Stimulated activated CD4-positive, alpha-beta T cell treated with anti-CD3 and anti-CD28 coated beads, Interleukin-1b, Interleukin-23, amount 100 ng/mL, for 24 hours (primary cell): Measurements from ENCODE around the gene ZNF738.
"Not testable (repeated sequence)": the region's sequence is repeated elsewhere in the genome, so short reads cannot be mapped to it uniquely, and the experiment has no call there.

Source experiments
- DNase-seq, 4 experiments: peaks; one replicate each; pipeline ENCODE4 v3.0.0-alpha.2; 2020; ENCODE audit warnings: low read depth in 4 of 4, low spot score in 1 of 4

ZNF738 gene

GRCh38 chr19:21358768-21359451, at the start of gene ZNF738:
Gene ZNF738 (plus strand): TSS chr19:21359000. CDS start chr19:21359141, 141 bp downstream.
- DNase-seq: peak; percentile 55 to 75 (median 69)

- not testable (repeated sequence) for DNase-seq
These were observed 46.0 kb upstream of the ZNF738 start for GRCh38 chr19:21312807-21313206.

GRCh38 chr19:21314676-21315075, 44.1 kb upstream of the ZNF738 start:
- DNase-seq: no peak

GRCh38 chr19:21317821-21318220, 41.0 kb upstream of the ZNF738 start:
- no peak for DNase-seq

DNA sequence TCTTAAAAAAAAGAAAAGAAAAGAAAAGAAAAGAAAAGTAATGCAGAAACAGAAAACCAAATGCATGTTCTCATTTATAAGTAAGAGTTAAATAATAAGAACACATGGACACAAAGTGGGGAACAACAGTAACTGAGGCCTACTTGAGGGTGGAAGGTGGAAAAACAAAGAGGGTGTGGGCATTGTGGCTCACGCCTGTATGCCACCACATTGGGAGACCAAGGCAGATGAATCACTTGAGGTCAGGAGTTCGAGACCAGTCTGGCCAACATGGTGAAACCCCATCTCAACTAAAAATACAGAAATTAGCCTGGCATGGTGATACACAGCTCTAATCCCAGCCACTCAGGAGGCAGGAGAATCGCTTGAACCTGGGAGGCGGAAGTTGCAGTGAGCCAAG, 37.7 kb upstream of the ZNF738 start:
- no peak for DNase-seq

DNA sequence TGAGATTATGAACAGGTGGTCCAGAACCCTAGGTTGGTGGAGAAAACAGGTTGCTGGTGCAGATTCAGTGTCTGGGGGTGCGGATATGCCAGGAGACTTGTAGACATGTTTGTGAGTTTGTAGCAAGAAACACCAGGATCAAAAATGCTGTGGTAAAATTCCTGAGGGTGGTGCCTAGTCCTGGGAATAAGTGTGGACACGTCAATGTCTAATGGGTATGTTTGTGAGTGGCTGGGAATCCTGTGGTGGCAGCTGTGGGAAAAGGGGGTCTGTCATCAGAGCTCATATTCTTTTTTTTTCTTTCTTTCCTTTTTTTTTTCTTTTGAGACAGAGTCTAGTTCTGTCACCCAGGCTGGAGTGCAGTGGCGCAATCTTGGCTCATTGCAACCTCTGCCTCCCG, 36.8 kb upstream of the ZNF738 start:
- no peak for DNase-seq

GRCh38 chr19:21322528-21322927, 36.3 kb upstream of the ZNF738 start:
- DNase-seq: no peak

DNA sequence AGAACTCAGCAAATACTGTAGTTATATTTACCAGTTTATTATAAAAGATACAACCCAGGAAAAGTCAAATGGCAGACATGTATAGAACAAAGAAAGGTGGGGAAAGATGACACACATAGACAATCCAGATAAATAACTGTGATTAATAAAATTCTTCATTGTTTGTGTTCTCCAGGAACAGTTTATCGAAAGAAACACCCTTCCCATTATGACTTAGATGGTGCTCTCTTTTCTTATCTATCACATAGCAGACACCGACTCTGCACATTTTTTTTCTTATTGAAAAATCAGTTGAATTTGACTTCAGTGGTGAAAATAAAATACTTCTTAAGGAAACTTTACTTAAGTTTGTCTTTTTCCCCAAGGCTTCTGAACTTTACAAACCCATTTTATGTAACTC, 35.8 kb upstream of the ZNF738 start:
- DNase-seq: no peak

GRCh38 chr19:21326169-21326568, 32.6 kb upstream of the ZNF738 start:
- no peak for DNase-seq

GRCh38 chr19:21328406-21328805, 30.4 kb upstream of the ZNF738 start:
- no peak for DNase-seq

DNA sequence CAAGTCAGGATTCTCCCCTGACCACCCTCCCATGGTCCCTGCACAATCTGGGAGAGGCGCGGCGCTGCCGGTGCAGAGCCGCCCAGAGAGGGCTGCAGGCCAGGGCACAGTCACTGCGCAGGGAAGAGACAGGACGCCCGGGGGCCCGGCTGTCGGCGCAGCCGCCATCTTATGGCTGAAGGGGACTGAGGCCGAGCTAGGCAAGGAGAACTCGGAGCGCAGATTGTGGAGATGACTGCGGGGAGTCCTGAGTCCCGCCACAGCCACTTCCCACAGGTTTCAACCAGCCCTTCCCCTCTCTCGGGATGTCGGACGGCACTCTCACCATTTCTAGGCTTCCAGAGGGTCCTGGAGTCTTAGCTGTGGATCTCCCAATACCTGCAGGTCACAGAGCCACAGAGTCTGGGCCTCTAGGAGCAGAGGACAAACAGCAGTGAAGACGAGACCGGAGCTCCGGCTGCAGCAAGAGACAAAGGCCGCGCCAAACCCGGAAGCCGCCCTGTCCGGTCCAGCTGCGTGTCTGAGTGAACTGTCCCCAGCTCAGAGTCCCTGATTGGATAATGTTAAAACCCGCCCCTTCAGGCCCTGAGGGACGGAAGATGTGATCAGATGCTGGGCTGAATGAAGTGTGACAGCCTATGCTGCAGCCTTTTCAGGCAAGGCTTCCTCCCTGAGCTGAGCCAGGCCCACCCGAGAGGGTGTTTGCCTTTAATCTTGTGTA, 29.8 kb upstream of the ZNF738 start, which contains the start of gene ZNF708:
Gene ZNF708 (minus strand): TSS at position 526 of the 721 bp plus-strand sequence. CDS start 198 bp downstream, at position 328.
- DNase-seq: peak; percentile 34 to 74 (median 50)

DNA sequence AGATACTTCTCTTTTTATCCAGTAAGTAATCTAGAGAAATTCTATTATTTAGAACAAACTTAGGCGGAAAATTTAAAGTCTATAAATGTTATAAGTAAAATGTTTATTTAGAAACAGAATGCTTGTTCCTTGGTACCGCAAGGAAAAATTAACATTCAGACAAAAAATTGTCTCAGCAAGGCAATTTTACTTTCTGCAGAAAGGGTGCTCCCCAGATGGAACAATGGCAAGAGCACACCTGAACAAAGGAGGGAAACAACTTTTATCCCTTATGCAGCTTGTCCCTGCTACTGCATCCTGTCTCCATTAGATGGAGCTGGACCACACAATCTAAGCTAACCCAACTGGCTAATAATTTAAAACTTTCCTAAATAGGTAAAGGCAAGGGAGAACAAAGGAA, 23.1 kb upstream of the ZNF738 start:
- DNase-seq: no peak

DNA sequence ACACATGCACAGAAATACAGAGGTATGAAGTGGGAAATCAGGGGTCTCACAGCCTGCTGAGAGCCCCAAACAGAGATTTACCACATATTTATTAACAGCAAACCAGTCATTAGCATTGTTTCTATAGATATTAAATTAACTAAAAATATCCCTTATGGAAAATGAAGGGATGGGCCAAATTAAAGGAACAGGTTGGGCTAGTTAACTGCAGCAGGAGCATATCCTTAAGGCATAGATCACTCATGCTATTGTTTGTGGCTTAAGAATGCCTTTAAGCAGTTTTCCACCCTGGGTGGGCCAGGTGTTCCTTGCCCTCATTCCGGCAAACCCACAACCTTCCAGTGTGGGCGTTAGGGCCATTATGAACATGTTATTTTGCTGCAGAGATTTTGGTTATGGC, 14.0 kb upstream of the ZNF738 start:
- DNase-seq: not testable (repeated sequence)

DNA sequence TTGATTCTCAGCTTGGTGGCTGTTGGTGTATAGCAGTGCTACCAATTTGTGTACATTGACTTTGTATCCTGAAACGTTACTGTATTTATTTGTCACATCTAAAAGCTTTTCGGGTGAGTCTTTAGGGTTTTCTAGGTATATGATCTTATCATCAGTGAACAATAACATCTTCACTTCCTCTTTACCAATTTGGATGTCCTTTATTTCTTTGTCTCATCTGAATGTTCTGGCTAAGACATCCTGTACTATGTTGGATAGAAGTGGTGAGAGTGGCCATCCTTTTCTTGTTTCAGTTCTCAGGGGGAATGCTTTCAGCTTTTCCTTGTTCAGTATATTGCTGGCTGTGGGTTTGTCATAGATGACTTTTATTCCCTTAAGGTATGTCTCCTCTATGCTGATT, 6.0 kb upstream of the ZNF738 start:
- no peak for DNase-seq

DNA sequence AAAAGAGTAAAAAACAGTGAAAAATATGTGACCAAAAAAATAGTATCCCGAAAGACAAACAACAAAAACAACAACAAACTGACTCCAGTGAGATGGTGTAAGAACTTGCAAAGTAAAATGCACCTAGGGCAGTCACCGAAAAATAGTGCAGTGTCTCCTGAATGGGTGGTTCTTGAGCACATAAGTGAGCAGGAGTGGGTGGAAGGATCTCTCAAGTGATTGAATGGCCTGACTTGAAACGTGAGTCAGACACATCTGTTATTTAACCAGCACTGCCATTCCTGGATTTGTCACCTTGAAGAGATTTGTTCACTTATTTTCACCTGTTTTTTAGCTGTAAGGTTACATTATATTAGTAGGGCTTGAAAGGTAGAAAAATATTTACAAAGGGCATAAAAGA, 3.5 kb downstream of the ZNF738 start:
- DNase-seq: no peak

GRCh38 chr19:21383980-21384582, 25.3 kb downstream of the ZNF738 start:
- no peak for DNase-seq

DNA sequence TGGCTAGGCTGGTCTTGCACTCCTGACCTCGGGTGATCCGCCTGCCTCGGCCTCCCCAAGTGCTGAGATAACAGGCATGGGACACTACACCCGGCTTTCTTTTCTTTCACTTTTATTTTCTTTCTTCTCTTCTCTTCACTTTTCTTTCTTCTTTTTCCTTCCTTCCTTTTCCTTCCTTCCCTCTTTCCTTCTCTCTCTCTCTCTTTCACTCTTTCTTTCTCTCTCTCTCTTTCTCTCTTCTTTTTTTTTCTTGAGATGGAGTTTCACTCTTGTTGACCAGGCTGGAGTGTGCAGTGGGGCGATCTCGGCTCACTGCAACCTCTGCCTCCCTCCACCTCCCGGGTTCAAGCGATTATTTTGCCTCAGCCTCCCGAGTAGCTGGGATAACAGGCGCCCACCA, 37.3 kb downstream of the ZNF738 start:
- DNase-seq: no peak

GRCh38 chr19:21396893-21397572, 38.2 kb downstream of the ZNF738 start, which contains the start of gene ZNF493:
Gene ZNF493 (plus strand): TSS chr19:21397133. CDS start chr19:21397238, 105 bp downstream.
- DNase-seq: peak; percentile 72 to 83 (median 78)

DNA sequence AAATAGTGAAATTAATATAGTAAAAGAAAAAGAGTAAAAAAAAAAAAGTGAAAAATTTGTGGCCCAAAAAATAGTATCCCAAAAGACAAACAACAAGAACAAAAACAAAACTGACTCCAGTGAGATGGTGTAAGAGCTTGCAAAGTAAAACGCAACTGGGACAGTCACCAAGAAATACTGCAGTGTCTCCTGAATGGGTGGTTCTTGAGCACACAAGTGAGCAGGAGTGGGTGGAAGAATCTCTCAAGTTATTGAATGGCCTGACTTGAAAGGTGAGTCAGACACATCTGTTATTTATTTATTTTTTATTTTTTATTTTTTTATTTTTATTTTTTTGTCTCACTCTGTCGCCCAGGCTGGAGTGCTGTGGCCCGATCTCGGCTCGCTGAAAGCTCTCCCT, 40.1 kb downstream of the ZNF738 start:
- DNase-seq: no peak

- DNase-seq: no peak
These were observed 43.6 kb downstream of the ZNF738 start for GRCh38 chr19:21402303-21402985.

- DNase-seq: no peak
These were observed 51.4 kb downstream of the ZNF738 start for GRCh38 chr19:21410166-21410565.
